ENCODE data around the gene SEMA4C. TPM values are rescaled to one million over a fixed set of nuclear protein-coding genes. Genes with fewer than 3 reads are reported as not detected.

SEMA4C gene
- total RNA-seq, 1 experiment from 2014 or later: 40.2 TPM

GRCh38 chr2:96824079-96824870, 45.6 kb downstream of the SEMA4C start:
- peaks cover 3% of the 10 kb centered on the region; the same call in 1 of the 2 replicates for H3K36me3 ChIP-seq (ENCODE audit: control insufficient read depth, insufficient read depth, low read length)
- in situ Hi-C loops (cut with HindIII; ENCODE audit: low pct_unique_long_range_greater_than_20kb, low sequenced_read_pairs): no loop called here
- peaks cover 37% of the 10 kb centered on the region for H3K4me1 ChIP-seq (ENCODE audit: control insufficient read depth, insufficient read depth, low read length)
- intact Hi-C loops (cut with micrococcal nuclease; ENCODE audit: unreplicated experiment): no loop called here
- ChIA-PET POLR2A (interaction anchor here (0.6 kb wide), 1 partner anchor 46 kb away, joined by 3 read pairs; no protein-coding TSS in a partner anchor), CTCF (no interaction called here)
- no TSS peak for BruUV-seq (replicated peaks)
- no peak overlapping the region for H3K4me3 ChIP-seq (ENCODE audit: low read depth in 2 of 2, low read length in 2 of 2)
- H3K27ac ChIP-seq (ENCODE audit: low read length): peak overlapping the region; percentile 59
- H3K9me3 ChIP-seq (ENCODE audit: control insufficient read depth, insufficient read depth, low read depth, low read length): no peaks in the 10 kb centered on the region
- no peaks in the 10 kb centered on the region for H3K27me3 ChIP-seq (ENCODE audit: control insufficient read depth, insufficient read depth, low read length)
- no peak for DNase-seq (ENCODE audit: low read depth, low spot score)
- peak; percentile 32; the same call in 1 of the 2 replicates for TF ChIP-seq POLR2AphosphoS5 (IDR thresholded peaks at IDR 0.05; ENCODE audit: low read depth, low read length)
- TF ChIP-seq, protein P1, sequence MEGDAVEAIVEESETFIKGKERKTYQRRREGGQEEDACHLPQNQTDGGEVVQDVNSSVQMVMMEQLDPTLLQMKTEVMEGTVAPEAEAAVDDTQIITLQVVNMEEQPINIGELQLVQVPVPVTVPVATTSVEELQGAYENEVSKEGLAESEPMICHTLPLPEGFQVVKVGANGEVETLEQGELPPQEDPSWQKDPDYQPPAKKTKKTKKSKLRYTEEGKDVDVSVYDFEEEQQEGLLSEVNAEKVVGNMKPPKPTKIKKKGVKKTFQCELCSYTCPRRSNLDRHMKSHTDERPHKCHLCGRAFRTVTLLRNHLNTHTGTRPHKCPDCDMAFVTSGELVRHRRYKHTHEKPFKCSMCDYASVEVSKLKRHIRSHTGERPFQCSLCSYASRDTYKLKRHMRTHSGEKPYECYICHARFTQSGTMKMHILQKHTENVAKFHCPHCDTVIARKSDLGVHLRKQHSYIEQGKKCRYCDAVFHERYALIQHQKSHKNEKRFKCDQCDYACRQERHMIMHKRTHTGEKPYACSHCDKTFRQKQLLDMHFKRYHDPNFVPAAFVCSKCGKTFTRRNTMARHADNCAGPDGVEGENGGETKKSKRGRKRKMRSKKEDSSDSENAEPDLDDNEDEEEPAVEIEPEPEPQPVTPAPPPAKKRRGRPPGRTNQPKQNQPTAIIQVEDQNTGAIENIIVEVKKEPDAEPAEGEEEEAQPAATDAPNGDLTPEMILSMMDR (IDR thresholded peaks at IDR 0.05): no peak
- ATAC-seq: peak; percentile 66

DNA sequence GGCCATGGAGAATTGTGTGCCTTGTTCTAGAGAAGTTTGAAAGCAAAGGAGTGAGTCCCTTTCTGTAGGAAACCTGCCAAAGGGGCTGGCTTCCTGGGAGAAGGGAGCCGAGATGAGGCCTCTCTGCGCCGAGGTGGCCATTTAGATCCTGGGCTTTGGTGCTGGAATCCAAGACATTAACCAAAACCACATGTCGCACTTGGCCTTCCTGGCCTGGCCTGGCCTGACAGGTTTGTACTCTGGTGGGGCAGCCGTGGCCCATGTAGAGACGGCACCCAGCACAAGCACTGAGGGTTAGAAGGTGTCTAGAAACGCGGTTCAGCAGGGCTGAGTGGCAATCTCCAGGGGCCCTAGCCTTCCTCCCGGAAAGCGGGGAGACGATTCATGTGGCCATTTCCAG, 46.7 kb downstream of the SEMA4C start:
- intact Hi-C loops (cut with micrococcal nuclease; ENCODE audit: unreplicated experiment): no loop called here
- TF ChIP-seq, protein P1 (IDR thresholded peaks at IDR 0.05): no peak
- no peak for TF ChIP-seq POLR2AphosphoS5 (IDR thresholded peaks at IDR 0.05; ENCODE audit: low read depth, low read length)
- TF ChIP-seq TCF7L2 (IDR thresholded peaks at IDR 0.05; ENCODE audit: low read depth, low read length): no peak
- TF ChIP-seq REST (IDR thresholded peaks at IDR 0.05; ENCODE audit: insufficient read depth in 1 of 2, low read depth in 2 of 2, low read length in 1 of 2): no peak
- no peak for TF ChIP-seq SIN3A (IDR thresholded peaks at IDR 0.05; ENCODE audit: borderline replicate concordance, insufficient read depth, low read depth, low read length)
- in situ Hi-C loops (cut with HindIII; ENCODE audit: low pct_unique_long_range_greater_than_20kb, low sequenced_read_pairs): no loop called here
- peaks cover 3% of the 10 kb centered on the region; the same call in 1 of the 2 replicates for H3K36me3 ChIP-seq (ENCODE audit: control insufficient read depth, insufficient read depth, low read length)
- ChIA-PET CTCF (no interaction called here), POLR2A (no interaction called here)
- H3K9me3 ChIP-seq (ENCODE audit: control insufficient read depth, insufficient read depth, low read depth, low read length): no peaks in the 10 kb centered on the region
- ATAC-seq (no peak), DNase-seq (ENCODE audit: low read depth, low spot score) (no peak)
- H3K27me3 ChIP-seq (ENCODE audit: control insufficient read depth, insufficient read depth, low read length): no peaks in the 10 kb centered on the region
- H3K27ac ChIP-seq (ENCODE audit: low read length): peak overlapping the region; percentile 59
- no TSS peak for BruUV-seq (replicated peaks)
- peaks cover 48% of the 10 kb centered on the region for H3K4me1 ChIP-seq (ENCODE audit: control insufficient read depth, insufficient read depth, low read length)
- no peak overlapping the region for H3K4me3 ChIP-seq (ENCODE audit: low read depth in 2 of 2, low read length in 2 of 2)
